ENCODE measurements around the gene CALHM1. TPM values are rescaled to one million over a fixed set of nuclear protein-coding genes. Genes with fewer than 3 reads are reported as not detected.

Gene CALHM1
- total and polyA plus RNA-seq, 2 of the 8 experiments (the other 6 are each of a cell fraction or from before 2014, with no cell fraction given): 0.29 to 0.34 TPM

GRCh38 chr10:103491729-103492364 is 33.1 kb upstream of the CALHM1 start (continued):
- TF ChIP-seq CHD7 (IDR thresholded peaks at IDR 0.05; ENCODE audit: insufficient replicate concordance, low read length) (no peak), RNF2 (IDR thresholded peaks at IDR 0.05; ENCODE audit: borderline replicate concordance, low read depth, low read length, missing control alignments, poor library complexity, severe bottlenecking) (no peak), EP300 (IDR thresholded peaks at IDR 0.05; ENCODE audit: borderline replicate concordance in 1 of 2, low read depth in 2 of 2, low read length in 2 of 2) (no peak), JUN (IDR thresholded peaks at IDR 0.05; ENCODE audit: low read depth, low read length) (no peak), HDAC2 (IDR thresholded peaks at IDR 0.05; ENCODE audit: borderline replicate concordance in 1 of 2, low read depth in 2 of 2, low read length in 2 of 2) (no peak), TBP (IDR thresholded peaks at IDR 0.05; ENCODE audit: low read depth, low read length) (no peak), GTF2F1 (IDR thresholded peaks at IDR 0.05; ENCODE audit: borderline replicate concordance, low read depth, low read length) (no peak), TEAD4 (IDR thresholded peaks at IDR 0.05; ENCODE audit: low read depth, low read length) (no peak), CHD1 (IDR thresholded peaks at IDR 0.05; ENCODE audit: low read depth, low read length) (no peak), CREB1 (IDR thresholded peaks at IDR 0.05) (no peak)

Data from H1 (cell line).